ENCODE data around the gene KLF5. TPM values are rescaled to one million over a fixed set of nuclear protein-coding genes. Genes with fewer than 3 reads are reported as not detected.

The KLF5 gene
- total RNA-seq, 1 donor from 2014 or later, result 1.2 TPM

- no peak for DNase-seq (ENCODE audit: low spot score)
Measured at GRCh38 chr13:73059460-73060250, 850 bp downstream of the KLF5 start.

- DNase-seq (ENCODE audit: low spot score), result no peak
Measured at GRCh38 chr13:73060251-73061160, 1.7 kb downstream of the KLF5 start.

- no peak for DNase-seq (ENCODE audit: low spot score)
Measured at GRCh38 chr13:73061473-73061872, 2.7 kb downstream of the KLF5 start.

- no peak for DNase-seq (ENCODE audit: low spot score)
Measured at GRCh38 chr13:73061876-73062275, 3.1 kb downstream of the KLF5 start.

GRCh38 chr13:73062468-73062867 is 3.7 kb downstream of the KLF5 start:
- no peak for DNase-seq (ENCODE audit: low spot score)

GRCh38 chr13:73063166-73063565 is 4.4 kb downstream of the KLF5 start:
- DNase-seq (ENCODE audit: low spot score), result no peak

GRCh38 chr13:73065036-73065435 is 6.2 kb downstream of the KLF5 start:
- DNase-seq (ENCODE audit: low spot score), result no peak

GRCh38 chr13:73065665-73066340 is 7.0 kb downstream of the KLF5 start:
- DNase-seq (ENCODE audit: low spot score), result no peak

- no peak for DNase-seq (ENCODE audit: low spot score)
Measured at GRCh38 chr13:73069206-73069805, 10.5 kb downstream of the KLF5 start.

GRCh38 chr13:73070451-73071098 is 11.8 kb downstream of the KLF5 start:
- no peak for DNase-seq (ENCODE audit: low spot score)

- DNase-seq (ENCODE audit: low spot score), result no peak
Measured at GRCh38 chr13:73072239-73072900, 13.6 kb downstream of the KLF5 start.

- DNase-seq (ENCODE audit: low spot score), result no peak
Measured at GRCh38 chr13:73073050-73073449, 14.2 kb downstream of the KLF5 start.

- DNase-seq (ENCODE audit: low spot score), result no peak
Measured at GRCh38 chr13:73074014-73074413, 15.2 kb downstream of the KLF5 start.

GRCh38 chr13:73074926-73075325 is 16.1 kb downstream of the KLF5 start:
- DNase-seq (ENCODE audit: low spot score), result no peak

GRCh38 chr13:73075546-73075945 is 16.7 kb downstream of the KLF5 start:
- DNase-seq (ENCODE audit: low spot score), result no peak

GRCh38 chr13:73075954-73076353 is 17.1 kb downstream of the KLF5 start:
- DNase-seq (ENCODE audit: low spot score), result no peak

- no peak for DNase-seq (ENCODE audit: low spot score)
Measured at GRCh38 chr13:73077865-73078264, 19.1 kb downstream of the KLF5 start.

GRCh38 chr13:73079359-73079758 is 20.6 kb downstream of the KLF5 start:
- DNase-seq (ENCODE audit: low spot score), result no peak

- DNase-seq (ENCODE audit: low spot score), result no peak
Measured at GRCh38 chr13:73081256-73081915, 22.6 kb downstream of the KLF5 start.

GRCh38 chr13:73082471-73082870 is 23.7 kb downstream of the KLF5 start:
- DNase-seq (ENCODE audit: low spot score), result no peak

Measured in mesenteric fat pad (tissue), 1 donor.